Thoracic aorta (tissue), 2 donors: ENCODE results near the gene STIP1. TPM values are rescaled to one million over a fixed set of nuclear protein-coding genes. Genes with fewer than 3 reads are reported as not detected.

Experiments
- ATAC-seq: fragments of 150-250 bp; one replicate; pipeline ENCODE4 v1.8.0; 2017; ENCODE audit warnings: low read depth; ENCODE audit not compliant: insufficient number of reproducible peaks, low FRiP score
- DNase-seq: peaks from one replicate; pipeline ENCODE4 v3.0.0-alpha.2; 2020; ENCODE audit warnings: low spot score
- H3K27ac ChIP-seq, 2 donors: fragments of 200-600 bp; sonication (generic); 1 replicate in 1 of 2; 2 replicates in 1 of 2; pipeline ENCODE4 v1.5.1; 2016; ENCODE audit warnings: mild to moderate bottlenecking in 2 of 2, moderate library complexity in 2 of 2
- H3K27me3 ChIP-seq: fragments of 200-600 bp; sonication (generic); replicated peaks from 2 replicates; pipeline ENCODE4 v1.6.0; 2016; ENCODE audit warnings: mild to moderate bottlenecking; ENCODE audit not compliant: insufficient read depth
- H3K36me3 ChIP-seq: fragments of 200-600 bp; sonication (generic); one replicate; pipeline ENCODE4 v1.5.1; 2016
- H3K4me1 ChIP-seq, 2 donors: fragments of 200-600 bp; sonication (generic); 1 replicate in 1 of 2; 2 replicates in 1 of 2; pipeline versions ENCODE4 v1.5.1 to v1.6.0; 2016; ENCODE audit warnings: low read depth in 2 of 2, mild to moderate bottlenecking in 1 of 2; ENCODE audit not compliant: control insufficient read depth in 1 of 2
- H3K4me3 ChIP-seq: fragments of 200-600 bp; sonication (generic); 2 replicates; pipeline ENCODE4 v1.5.1; 2016; ENCODE audit warnings: mild to moderate bottlenecking
- H3K9me3 ChIP-seq: fragments of 200-600 bp; sonication (generic); 2 replicates; pipeline ENCODE4 v1.5.1; 2016
- CTCF ChIP-seq: fragments of 200-600 bp; sonication (generic); IDR thresholded peaks from one replicate; pipeline ENCODE4 v1.5.1; 2019; ENCODE audit warnings: antibody characterized with exemption
- total RNA-seq, 2 donors: library from RNA; depleted of rRNA; stranded (reverse); fragments of >200 nt; gene quantifications; one replicate each; pipeline versions ENCODE4 v1.1.0 to v1.2.3, GENCODE V29; 2016

Gene STIP1
- total RNA-seq, 2 donors from 2014 or later, result 74.7 to 91.2 TPM

GRCh38 chr11:64204080-64204440 lies 18.1 kb downstream of the STIP1 start:
- no peak for TF ChIP-seq CTCF
- Histone ChIP-seq H3K4me3 (no peak overlapping the region), H3K27ac (no peak overlapping the region), H3K4me1 (no peaks in the 10 kb centered on the region), H3K9me3 (no peaks in the 10 kb centered on the region), H3K27me3 (no peaks in the 10 kb centered on the region), H3K36me3 (peaks cover 41% of the 10 kb centered on the region)
- DNase-seq, result no peak
- no peak for ATAC-seq

GRCh38 chr11:64204464-64204989 lies 18.6 kb downstream of the STIP1 start:
- H3K27ac ChIP-seq, result no peak overlapping the region
- H3K4me3 ChIP-seq, result no peak overlapping the region
- no peaks in the 10 kb centered on the region for H3K27me3 ChIP-seq
- no peaks in the 10 kb centered on the region for H3K9me3 ChIP-seq
- no peaks in the 10 kb centered on the region for H3K4me1 ChIP-seq
- peaks cover 36% of the 10 kb centered on the region for H3K36me3 ChIP-seq
- peak; percentile 46 for TF ChIP-seq CTCF
- DNase-seq (no peak), ATAC-seq (peak; percentile 41)

- Histone ChIP-seq H3K4me3 (peak within 1 kb of the TSS; percentile 68), H3K36me3 (peaks cover 20% of the 10 kb centered on the region), H3K27me3 (no peaks in the 10 kb centered on the region), H3K4me1 (no peaks in the 10 kb centered on the region), H3K9me3 (no peaks in the 10 kb centered on the region), H3K27ac (peak within 1 kb of the TSS; percentile 34 to 65)
- ATAC-seq, result no peak
- DNase-seq, result no peak
- no peak for TF ChIP-seq CTCF
Observed at GRCh38 chr11:64206457-64207255, 20.7 kb downstream of the STIP1 start, which contains the start of gene FERMT3. Gene FERMT3 (plus strand): TSS chr11:64206721. CDS start chr11:64207365, 644 bp downstream.

GRCh38 chr11:64207256-64208085 lies 21.5 kb downstream of the STIP1 start:
- TF ChIP-seq CTCF, result no peak
- ATAC-seq (peak; percentile 44), DNase-seq (no peak)
- H3K4me1 ChIP-seq, result no peaks in the 10 kb centered on the region
- peak overlapping the region; percentile 68 for H3K4me3 ChIP-seq
- H3K36me3 ChIP-seq, result peaks cover 19% of the 10 kb centered on the region
- H3K27me3 ChIP-seq, result no peaks in the 10 kb centered on the region
- H3K9me3 ChIP-seq, result no peaks in the 10 kb centered on the region
- peak overlapping the region; percentile 34 to 65 for H3K27ac ChIP-seq
